Activated gamma-delta T cell treated with Interleukin-2 at 50 U/mL for 16 hours (primary cell): ENCODE results near the gene PLCXD3.

Source experiments
- DNase-seq: peaks from one replicate; pipeline ENCODE4 v3.0.0-alpha.2; 2020

Gene PLCXD3

DNA sequence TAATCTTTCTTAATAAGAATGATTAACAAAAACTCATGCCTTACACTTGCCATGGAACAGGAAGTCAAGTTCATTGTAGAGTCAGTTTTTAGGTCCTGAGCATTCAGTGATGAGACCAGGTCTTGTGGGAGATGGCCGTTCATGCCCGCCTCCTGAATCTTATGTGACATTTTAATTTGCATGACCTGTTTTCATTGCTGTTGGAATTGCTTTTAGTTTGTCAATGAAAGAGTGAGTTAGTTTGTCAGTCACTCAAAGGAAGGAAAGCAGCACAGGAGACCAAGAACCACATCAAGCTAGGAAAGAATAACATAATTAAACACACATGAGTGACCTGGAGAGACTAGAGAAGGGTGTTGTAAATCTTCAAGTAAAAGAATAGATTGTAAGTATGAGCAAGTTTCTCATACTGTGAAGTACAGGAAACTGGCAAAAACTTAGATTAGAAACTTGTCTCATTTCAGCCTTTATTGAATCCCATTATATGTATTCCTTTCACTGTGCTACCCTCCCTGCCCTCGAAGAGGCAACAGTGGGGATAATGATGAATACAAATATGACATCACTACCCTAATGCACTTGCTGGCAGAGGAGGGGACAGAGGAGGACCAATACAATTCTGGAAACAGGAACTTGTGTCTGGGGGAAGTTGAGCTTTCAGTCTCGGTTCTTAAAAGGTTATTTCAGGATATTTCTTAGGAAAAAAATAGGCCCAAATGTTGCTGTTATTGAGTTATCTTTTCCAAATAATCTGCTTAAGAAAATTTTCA is 232.7 kb downstream of the PLCXD3 start:
- DNase-seq = no peak

DNA sequence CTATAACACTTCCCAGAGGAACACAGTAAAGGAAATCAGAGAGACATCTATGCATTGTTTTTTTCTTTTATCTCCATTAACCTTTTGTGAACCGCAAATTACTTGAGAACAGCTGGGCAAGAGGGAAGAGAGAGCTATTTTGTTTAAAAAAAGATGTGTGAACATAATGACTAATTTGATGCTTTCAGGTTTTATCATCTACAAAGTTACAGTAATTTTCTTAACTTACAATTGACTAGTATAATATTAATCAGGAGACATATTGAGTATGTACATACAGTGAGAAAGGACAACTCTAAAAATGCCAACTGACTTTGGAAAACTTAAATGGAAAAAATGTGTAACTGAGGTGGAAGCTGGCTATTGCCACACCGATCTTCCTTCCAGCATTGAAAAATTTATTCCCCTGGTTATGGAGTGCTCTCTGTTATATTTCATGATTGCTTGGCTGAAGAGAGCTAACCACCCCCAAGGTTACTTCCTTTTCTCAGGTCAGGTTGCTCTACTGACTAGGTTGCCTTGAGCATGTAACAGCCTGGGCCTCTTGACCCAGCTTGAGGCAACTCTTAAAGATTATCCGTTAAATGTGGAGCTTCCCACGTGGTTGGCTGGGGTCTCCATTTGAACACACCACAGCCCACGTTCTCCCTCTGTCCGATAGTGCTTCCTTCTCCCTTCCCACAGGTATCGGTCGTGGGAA is 234.4 kb downstream of the PLCXD3 start:
- DNase-seq = no peak

DNA sequence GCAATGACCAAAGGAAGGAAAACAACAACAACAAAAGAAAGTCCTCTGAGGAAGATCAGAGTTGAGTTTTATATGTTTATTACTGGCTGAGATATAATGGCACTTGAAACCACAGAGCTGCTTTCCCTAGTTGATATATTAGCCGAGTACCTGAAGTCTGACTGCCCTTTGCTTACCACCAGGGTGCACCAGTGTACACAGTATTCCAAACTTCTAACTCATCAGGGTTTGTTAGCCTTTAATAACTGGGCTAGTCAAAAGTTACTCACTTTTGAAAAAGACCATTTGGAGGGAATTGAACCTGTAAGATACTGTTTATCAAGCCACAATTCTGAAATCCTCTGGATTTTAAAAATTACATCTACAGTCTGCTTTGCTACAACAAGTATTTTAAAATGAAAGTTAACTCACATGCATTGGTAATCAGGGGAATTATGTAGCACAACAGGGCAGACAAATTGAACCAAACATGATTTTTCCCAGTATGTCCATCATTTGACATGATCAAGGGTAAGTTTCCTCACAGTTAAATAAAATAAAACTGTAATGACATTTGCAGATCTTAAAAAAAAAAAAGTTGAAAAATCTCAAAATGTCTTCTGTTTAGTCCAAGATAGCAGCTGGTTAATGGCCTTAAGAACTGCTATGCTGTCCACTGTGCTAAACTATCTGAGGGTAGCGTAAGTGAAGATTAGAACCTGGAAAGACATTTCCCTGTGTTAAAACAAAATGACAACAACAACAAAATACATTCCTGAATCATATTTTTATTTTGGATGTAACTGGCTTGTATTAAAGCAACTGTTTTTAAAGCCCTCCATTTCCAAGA is 239.8 kb downstream of the PLCXD3 start:
- no peak for DNase-seq

DNA sequence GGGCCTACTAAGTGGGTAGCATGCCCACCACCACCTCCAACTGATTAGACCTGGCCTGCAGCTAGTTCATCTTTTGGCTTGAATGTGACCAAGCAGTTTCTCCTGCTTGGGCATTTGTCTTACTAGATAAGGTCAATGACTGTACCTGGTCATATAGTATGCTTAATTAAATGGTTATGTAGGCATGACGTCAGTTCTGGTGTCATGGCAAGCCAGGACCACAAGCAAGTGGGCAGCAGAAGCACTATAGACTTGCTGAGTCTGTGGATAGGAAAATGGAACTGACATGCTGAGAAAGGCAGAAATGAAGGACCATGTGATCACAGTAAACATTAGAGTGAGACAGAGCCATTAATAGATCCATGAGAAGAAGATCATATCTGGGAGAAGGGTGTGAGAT is 241.5 kb downstream of the PLCXD3 start:
- no peak for DNase-seq

DNA sequence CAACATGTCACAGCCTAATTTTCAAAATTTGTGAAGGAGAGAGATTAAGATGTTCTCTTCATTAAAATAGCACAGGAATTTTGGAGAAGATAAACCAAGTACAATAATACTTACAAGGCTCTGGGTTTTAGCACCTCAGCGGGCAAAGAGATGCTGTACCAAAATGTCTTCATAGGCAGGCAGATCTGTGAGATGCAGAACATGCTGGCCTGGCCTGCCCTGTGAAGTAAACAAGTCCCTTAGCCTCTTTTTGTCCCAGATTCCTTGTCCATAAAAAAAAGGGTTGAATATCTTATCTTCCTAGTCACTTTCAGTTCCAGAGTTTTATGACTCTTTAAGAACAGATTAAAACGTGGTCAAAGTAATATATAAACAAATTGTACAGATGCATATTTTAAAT is 244.0 kb downstream of the PLCXD3 start:
- DNase-seq = no peak

DNA sequence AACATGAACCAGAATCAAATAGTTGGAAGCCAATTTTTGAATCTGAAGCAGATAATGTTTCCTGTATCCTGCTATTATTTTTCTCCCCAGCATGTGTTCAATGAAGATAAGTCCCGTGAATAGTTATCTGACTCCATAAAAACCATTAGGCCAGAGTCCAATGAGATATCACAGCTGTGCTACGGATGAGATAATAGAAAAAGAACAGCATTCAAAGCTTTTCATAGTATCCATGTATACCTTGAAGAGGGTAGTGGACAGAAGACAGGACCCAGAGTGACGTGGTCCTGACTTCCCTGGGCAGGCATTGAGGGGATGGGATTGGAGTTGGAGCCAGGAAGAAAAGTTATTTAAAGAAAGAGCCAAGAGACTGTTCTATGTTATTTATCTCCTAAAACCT is 246.4 kb downstream of the PLCXD3 start:
- DNase-seq = no peak

DNA sequence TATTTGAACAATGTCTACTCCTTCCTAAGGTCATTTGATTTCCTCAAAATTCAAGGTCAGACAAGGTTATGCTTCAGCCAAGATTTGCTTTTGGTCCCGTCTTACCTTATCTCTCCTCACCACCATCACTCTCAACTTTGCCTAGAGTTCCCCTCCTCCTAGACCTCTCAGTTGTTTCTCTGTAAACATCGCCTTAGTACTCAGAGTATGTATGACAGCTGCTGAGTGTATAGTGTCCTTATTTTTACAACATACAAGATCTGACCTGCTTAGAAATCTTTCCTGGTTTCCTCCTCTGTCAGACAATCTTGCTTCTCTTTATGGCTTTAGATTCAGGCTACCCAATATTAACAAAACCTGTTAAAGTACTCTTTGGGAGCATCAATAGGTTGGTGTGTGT is 247.1 kb downstream of the PLCXD3 start:
- no peak for DNase-seq
